SJSA1 (cell line): ENCODE measurements around the gene INTS13. TPM values are rescaled to one million over a fixed set of nuclear protein-coding genes. Genes with fewer than 3 reads are reported as not detected.
"Not testable (repeated sequence)": the region's sequence is repeated elsewhere in the genome, so short reads cannot be mapped to it uniquely, and the experiment has no call there.

Source experiments
- DNase-seq, 2 experiments: peaks; one replicate each; pipeline ENCODE4 v3.0.0-alpha.2; 2015 to 2020; ENCODE audit warnings: low spot score in 2 of 2, low read depth in 1 of 2
- H3K27ac ChIP-seq: fragments of 250-450 bp; sonication (Bioruptor Pico); 2 replicates; pipeline ENCODE4 v1.5.1; 2020; ENCODE audit warnings: mild to moderate bottlenecking, moderate library complexity
- H3K27me3 ChIP-seq: fragments of 250-450 bp; sonication (Bioruptor Pico); replicated peaks from 2 replicates; pipeline ENCODE4 v1.5.1; 2020; ENCODE audit warnings: mild to moderate bottlenecking, moderate library complexity
- H3K36me3 ChIP-seq: fragments of 250-450 bp; sonication (Bioruptor Pico); 2 replicates; pipeline ENCODE4 v1.5.1; 2020; ENCODE audit warnings: mild to moderate bottlenecking
- H3K4me1 ChIP-seq: fragments of 250-450 bp; sonication (Bioruptor Pico); replicated peaks from 2 replicates; pipeline ENCODE4 v1.6.1; 2021; ENCODE audit warnings: mild to moderate bottlenecking
- H3K4me3 ChIP-seq: fragments of 250-450 bp; sonication (Bioruptor Pico); 2 replicates; pipeline ENCODE4 v1.5.1; 2020; ENCODE audit warnings: mild to moderate bottlenecking
- H3K9me3 ChIP-seq: fragments of 250-450 bp; sonication (Bioruptor Pico); replicated peaks from 2 replicates; pipeline ENCODE4 v1.5.1; 2020; ENCODE audit warnings: mild to moderate bottlenecking
- total RNA-seq: library from RNA; depleted of rRNA; stranded (reverse); fragments of >200 nt; shearing (Covaris generic); gene quantifications from 2 replicates; pipeline ENCODE4 v1.2.3, GENCODE V29; 2014

INTS13 gene
- total RNA-seq, 1 experiment from 2014 or later, result 35.7 TPM

DNA sequence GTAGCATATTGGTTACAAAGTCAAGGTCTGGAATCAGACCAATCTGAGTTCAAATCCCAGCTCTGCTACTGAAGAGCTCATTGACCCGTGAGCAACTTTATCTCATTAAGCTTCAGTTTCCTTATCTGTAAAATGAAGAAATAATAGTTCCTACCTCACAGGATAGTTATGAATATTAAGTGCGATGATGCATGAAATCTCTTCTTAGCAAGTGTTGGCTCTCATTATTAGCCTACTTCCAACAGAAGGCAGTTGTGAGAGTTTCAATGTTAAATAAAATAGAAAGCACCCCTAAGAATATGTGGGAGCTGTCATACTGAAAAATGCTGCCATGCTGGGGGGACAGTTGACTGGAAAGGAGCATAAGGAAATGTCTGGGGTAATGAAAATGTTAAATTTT lies 65.8 kb downstream of the INTS13 start:
- no peaks in the 10 kb centered on the region for H3K4me1 ChIP-seq
- no peak overlapping the region for H3K27ac ChIP-seq
- no peaks in the 10 kb centered on the region for H3K27me3 ChIP-seq
- no peaks in the 10 kb centered on the region for H3K9me3 ChIP-seq
- H3K4me3 ChIP-seq, result no peak overlapping the region
- no peaks in the 10 kb centered on the region for H3K36me3 ChIP-seq
- DNase-seq, result no peak

DNA sequence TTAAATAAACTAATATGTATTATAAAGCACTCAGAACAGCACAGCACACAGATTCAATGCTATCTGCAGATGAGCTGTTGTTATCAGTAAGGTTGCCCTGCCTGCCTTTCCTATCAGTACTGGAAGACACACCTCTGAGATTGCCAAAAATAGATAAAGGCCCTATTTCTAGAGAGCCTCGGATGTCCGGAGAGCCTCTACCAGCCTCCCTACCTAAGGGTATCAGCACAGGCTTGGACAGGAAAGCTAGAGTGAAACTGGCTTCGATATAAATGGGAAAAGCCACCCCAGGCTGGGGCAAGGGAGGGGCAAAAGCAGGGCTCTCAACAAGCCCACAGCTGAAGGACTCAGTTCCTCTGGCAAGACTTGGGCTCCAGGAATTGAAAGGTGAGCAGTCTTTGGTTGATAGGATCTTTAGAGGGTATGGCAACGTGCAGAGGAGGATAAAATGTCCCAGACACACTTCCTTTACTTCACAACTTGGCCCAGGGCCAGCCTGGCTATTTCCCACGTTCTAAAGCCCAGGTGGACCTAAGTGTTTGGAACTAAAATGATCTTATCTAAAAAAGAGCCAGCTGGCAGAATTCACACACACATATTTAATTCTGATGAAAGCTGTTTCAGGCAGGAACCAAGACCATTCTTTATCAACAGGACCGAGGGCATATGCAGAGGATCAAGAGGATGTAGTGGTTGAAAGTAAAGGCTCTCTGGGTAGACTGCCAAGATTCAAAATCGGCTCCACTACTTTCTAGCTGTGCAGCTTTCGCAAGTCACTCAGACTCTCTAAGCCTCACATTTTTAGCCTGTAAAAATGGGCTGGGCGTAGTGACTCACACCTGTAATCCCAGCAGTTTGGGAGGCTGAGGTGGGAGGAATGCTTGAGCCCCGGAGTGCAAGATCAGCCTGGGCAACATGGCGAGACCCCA lies 67.0 kb downstream of the INTS13 start:
- Histone ChIP-seq H3K4me1 (no peaks in the 10 kb centered on the region), H3K9me3 (no peaks in the 10 kb centered on the region), H3K36me3 (no peaks in the 10 kb centered on the region), H3K27me3 (no peaks in the 10 kb centered on the region), H3K4me3 (no peak overlapping the region), H3K27ac (no peak overlapping the region)
- no peak for DNase-seq

GRCh38 chr12:26869908-26870459 lies 67.8 kb downstream of the INTS13 start:
- H3K36me3 ChIP-seq, result no peaks in the 10 kb centered on the region
- no peaks in the 10 kb centered on the region for H3K9me3 ChIP-seq
- no peak for DNase-seq
- no peak overlapping the region for H3K4me3 ChIP-seq
- no peaks in the 10 kb centered on the region for H3K4me1 ChIP-seq
- no peak overlapping the region for H3K27ac ChIP-seq
- H3K27me3 ChIP-seq, result no peaks in the 10 kb centered on the region

- DNase-seq, result no peak
- H3K4me1 ChIP-seq, result no peaks in the 10 kb centered on the region
- no peaks in the 10 kb centered on the region for H3K27me3 ChIP-seq
- H3K27ac ChIP-seq, result no peak overlapping the region
- no peaks in the 10 kb centered on the region for H3K36me3 ChIP-seq
- H3K9me3 ChIP-seq, result no peaks in the 10 kb centered on the region
- no peak overlapping the region for H3K4me3 ChIP-seq
Measured at GRCh38 chr12:26869104-26869494, 68.7 kb downstream of the INTS13 start.

- no peak overlapping the region for H3K27ac ChIP-seq
- no peak overlapping the region for H3K4me3 ChIP-seq
- DNase-seq, result no peak
- no peaks in the 10 kb centered on the region for H3K9me3 ChIP-seq
- H3K4me1 ChIP-seq, result no peaks in the 10 kb centered on the region
- H3K36me3 ChIP-seq, result no peaks in the 10 kb centered on the region
- no peaks in the 10 kb centered on the region for H3K27me3 ChIP-seq
Measured at GRCh38 chr12:26868447-26869103, 69.2 kb downstream of the INTS13 start.

GRCh38 chr12:26867080-26867479 lies 70.7 kb downstream of the INTS13 start:
- no peak for DNase-seq

DNA sequence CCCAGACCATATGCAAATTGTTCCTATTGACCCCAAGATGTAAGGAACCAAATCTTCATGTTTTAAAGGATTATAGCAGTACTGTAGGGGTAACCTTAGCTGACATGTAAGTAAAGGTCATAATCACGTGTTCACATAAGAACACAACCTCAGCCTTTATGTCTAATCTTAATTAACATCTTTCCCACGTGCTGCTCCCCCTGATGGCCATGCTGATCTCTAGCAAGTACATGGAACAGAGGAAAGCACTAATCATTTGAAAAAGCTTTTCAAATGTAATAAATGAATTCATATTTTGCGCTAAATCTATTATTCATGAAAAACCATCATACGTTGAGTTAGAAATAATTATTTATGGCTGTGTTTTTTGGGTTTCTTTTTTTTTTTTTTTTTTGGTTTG lies 74.3 kb downstream of the INTS13 start:
- H3K27me3 ChIP-seq, result no peaks in the 10 kb centered on the region
- DNase-seq, result no peak
- H3K9me3 ChIP-seq, result no peaks in the 10 kb centered on the region

More at GRCh38 chr12:26867080-26867479, 70.7 kb downstream of the INTS13 start:
- H3K4me1 ChIP-seq, result no peaks in the 10 kb centered on the region
- no peaks in the 10 kb centered on the region for H3K36me3 ChIP-seq
- H3K27ac ChIP-seq, result no peak overlapping the region
- H3K27me3 ChIP-seq, result no peaks in the 10 kb centered on the region
- H3K4me3 ChIP-seq, result no peak overlapping the region
- no peaks in the 10 kb centered on the region for H3K9me3 ChIP-seq

GRCh38 chr12:26862787-26863186 lies 75.0 kb downstream of the INTS13 start:
- not testable (repeated sequence) for DNase-seq, H3K4me1 ChIP-seq, H3K27me3 ChIP-seq, H3K9me3 ChIP-seq, H3K36me3 ChIP-seq, H3K4me3 ChIP-seq, H3K27ac ChIP-seq

More for the DNA sequence above, 74.3 kb downstream of the INTS13 start:
- H3K4me1 ChIP-seq, result no peaks in the 10 kb centered on the region
- H3K4me3 ChIP-seq, result no peak overlapping the region
- no peaks in the 10 kb centered on the region for H3K36me3 ChIP-seq
- no peak overlapping the region for H3K27ac ChIP-seq

DNA sequence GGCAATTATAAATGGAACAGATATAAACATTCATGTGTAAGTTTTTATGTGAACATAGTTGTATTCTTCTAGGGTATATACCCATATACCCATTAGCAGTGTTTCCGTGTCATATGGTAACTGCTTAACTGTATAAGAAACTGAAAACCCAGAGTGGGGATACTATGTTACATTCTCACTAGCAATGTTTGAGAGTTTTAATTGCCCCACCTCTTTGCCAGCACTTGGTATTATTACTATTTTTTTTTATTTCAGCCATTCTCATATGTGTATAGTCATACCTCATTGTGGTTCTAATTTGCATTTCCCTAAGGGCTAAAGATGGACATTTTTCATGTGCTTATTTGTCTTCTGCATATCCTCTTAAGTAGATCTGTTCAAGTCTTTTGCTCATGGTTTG lies 76.1 kb downstream of the INTS13 start:
- no peak overlapping the region for H3K27ac ChIP-seq
- H3K4me1 ChIP-seq, result no peaks in the 10 kb centered on the region
- H3K36me3 ChIP-seq, result no peaks in the 10 kb centered on the region

GRCh38 chr12:26857465-26858176 lies 80.2 kb downstream of the INTS13 start:
- H3K4me1 ChIP-seq, result no peaks in the 10 kb centered on the region
- DNase-seq, result no peak
- H3K27me3 ChIP-seq, result no peaks in the 10 kb centered on the region
- H3K9me3 ChIP-seq, result no peaks in the 10 kb centered on the region
- no peak overlapping the region for H3K27ac ChIP-seq
- no peaks in the 10 kb centered on the region for H3K36me3 ChIP-seq
- no peak overlapping the region for H3K4me3 ChIP-seq

More for the DNA sequence above, 76.1 kb downstream of the INTS13 start:
- no peaks in the 10 kb centered on the region for H3K27me3 ChIP-seq
- no peak for DNase-seq
- no peaks in the 10 kb centered on the region for H3K9me3 ChIP-seq
- no peak overlapping the region for H3K4me3 ChIP-seq

- Histone ChIP-seq H3K36me3 (no peaks in the 10 kb centered on the region), H3K27me3 (0 out of 2 replicates have a peak, but pooled peaks cover 4% of the 10 kb centered on the region)
Measured at GRCh38 chr12:26855337-26855736, 82.4 kb downstream of the INTS13 start.

More at GRCh38 chr12:26855337-26855736, 82.4 kb downstream of the INTS13 start:
- DNase-seq, result no peak
- no peak overlapping the region for H3K27ac ChIP-seq
- no peak overlapping the region for H3K4me3 ChIP-seq
- H3K4me1 ChIP-seq, result no peaks in the 10 kb centered on the region
- H3K9me3 ChIP-seq, result no peaks in the 10 kb centered on the region
